Measurements from ENCODE around the gene SPTLC2. TPM values are rescaled to one million over a fixed set of nuclear protein-coding genes. Genes with fewer than 3 reads are reported as not detected.
A peak's percentile ranks its signal among the peaks of the same experiment; 100 is the strongest.

Gene SPTLC2
- total and polyA plus RNA-seq, 2 of the 13 experiments (the other 11 are each of a cell fraction or from before 2014, with no cell fraction given) = 17.4 to 17.5 TPM

DNA sequence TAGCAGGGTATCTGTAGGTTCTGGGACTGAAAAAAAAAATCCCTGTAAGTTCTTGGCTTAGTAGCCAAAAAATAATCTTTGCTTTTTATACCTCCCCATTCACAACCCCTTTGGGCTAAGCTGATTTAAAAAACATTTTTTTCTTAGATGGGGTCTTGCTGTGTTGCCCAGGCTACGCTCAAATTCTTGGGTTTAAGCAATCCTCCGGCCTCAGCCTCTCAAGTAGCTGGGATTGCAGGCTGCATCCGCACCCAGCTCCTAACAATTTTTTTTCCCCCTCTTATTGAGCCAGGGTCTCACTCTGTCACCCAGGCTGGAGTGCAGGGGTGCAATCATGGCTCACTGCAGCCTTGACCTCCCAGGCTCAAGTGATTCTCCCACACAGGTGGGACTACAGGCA is 108.7 kb downstream of the SPTLC2 start:
- CTCF ChIA-PET (ENCODE audit: low intra/inter-chr PET ratio, low total read pairs) = no interaction called here
- FAIRE-seq (no peak), DNase-seq (ENCODE audit: low spot score) (no peak), ATAC-seq (no peak; the same call in 2 of the 3 replicates)
- no TSS peak for BruUV-seq (replicated peaks)
- Histone ChIP-seq H3K9me3 (ENCODE audit: low read length) (no peaks in the 10 kb centered on the region), H3K27me3 (ENCODE audit: control insufficient read depth in 1 of 2, insufficient read depth in 2 of 2, low read length in 2 of 2) (no peaks in the 10 kb centered on the region), H4K20me1 (ENCODE audit: insufficient read depth, low read length) (no peaks in the 10 kb centered on the region), H3K4me2 (ENCODE audit: low read depth, low read length) (0 out of 2 replicates have a peak overlapping the region, but pooled peaks have one; percentile 5), H2AFZ (ENCODE audit: low read length) (no peak overlapping the region), H3K79me2 (ENCODE audit: insufficient read depth, low read length) (no peaks in the 10 kb centered on the region), H3K36me3 (replicated peaks in 1 of 2; ENCODE audit: control insufficient read depth in 1 of 2, insufficient read depth in 2 of 2, low read length in 2 of 2) (peaks cover 4 to 16% of the 10 kb centered on the region in 2 experiments; a peak in 3 of 5 replicates), H3K4me1 (ENCODE audit: insufficient read depth, low read length) (peaks cover 49% of the 10 kb centered on the region), H3K27ac (ENCODE audit: extremely low read length, insufficient read depth, low read length) (peak overlapping the region; percentile 62), H3K9ac (ENCODE audit: insufficient read depth, low read depth, low read length) (0 out of 2 replicates have a peak overlapping the region, but pooled peaks have one; percentile 19), H3K4me3 (replicated peaks in 1 of 3; ENCODE audit: insufficient read depth in 1 of 3, low read depth in 2 of 3, low read length in 3 of 3) (no peak overlapping the region)
- 96% methylated on average over 3 of the region's 3 CpGs for WGBS (ENCODE audit: low lambda C conversion rate)
- intact Hi-C loops (cut with micrococcal nuclease; ENCODE audit: unreplicated experiment) (no loop called here), in situ Hi-C loops (cut with HindIII; ENCODE audit: extremely low pct_ligation_motif_present, low pct_unique_long_range_greater_than_20kb) (no loop called here)
- POLR2A ChIA-PET = interaction anchor here (1.0 to 2.9 kb wide), 4 partner anchors 9 to 50 kb away, joined by 6 to 22 read pairs (median 6); partner anchors contain the start of genes ISM2 and VIPAS39
- TF ChIP-seq GMEB2 (CRISPR knock-in tag; IDR thresholded peaks at IDR 0.05; ENCODE audit: low read depth) (no peak), ZNF280B (CRISPR knock-in tag; IDR thresholded peaks at IDR 0.05; ENCODE audit: borderline replicate concordance) (no peak), ZNF121 (CRISPR knock-in tag; IDR thresholded peaks at IDR 0.05) (peak; percentile 87), ZEB1 (IDR thresholded peaks at IDR 0.05; ENCODE audit: insufficient replicate concordance, low read depth) (no peak)
- TF ChIP-seq, protein P1, sequence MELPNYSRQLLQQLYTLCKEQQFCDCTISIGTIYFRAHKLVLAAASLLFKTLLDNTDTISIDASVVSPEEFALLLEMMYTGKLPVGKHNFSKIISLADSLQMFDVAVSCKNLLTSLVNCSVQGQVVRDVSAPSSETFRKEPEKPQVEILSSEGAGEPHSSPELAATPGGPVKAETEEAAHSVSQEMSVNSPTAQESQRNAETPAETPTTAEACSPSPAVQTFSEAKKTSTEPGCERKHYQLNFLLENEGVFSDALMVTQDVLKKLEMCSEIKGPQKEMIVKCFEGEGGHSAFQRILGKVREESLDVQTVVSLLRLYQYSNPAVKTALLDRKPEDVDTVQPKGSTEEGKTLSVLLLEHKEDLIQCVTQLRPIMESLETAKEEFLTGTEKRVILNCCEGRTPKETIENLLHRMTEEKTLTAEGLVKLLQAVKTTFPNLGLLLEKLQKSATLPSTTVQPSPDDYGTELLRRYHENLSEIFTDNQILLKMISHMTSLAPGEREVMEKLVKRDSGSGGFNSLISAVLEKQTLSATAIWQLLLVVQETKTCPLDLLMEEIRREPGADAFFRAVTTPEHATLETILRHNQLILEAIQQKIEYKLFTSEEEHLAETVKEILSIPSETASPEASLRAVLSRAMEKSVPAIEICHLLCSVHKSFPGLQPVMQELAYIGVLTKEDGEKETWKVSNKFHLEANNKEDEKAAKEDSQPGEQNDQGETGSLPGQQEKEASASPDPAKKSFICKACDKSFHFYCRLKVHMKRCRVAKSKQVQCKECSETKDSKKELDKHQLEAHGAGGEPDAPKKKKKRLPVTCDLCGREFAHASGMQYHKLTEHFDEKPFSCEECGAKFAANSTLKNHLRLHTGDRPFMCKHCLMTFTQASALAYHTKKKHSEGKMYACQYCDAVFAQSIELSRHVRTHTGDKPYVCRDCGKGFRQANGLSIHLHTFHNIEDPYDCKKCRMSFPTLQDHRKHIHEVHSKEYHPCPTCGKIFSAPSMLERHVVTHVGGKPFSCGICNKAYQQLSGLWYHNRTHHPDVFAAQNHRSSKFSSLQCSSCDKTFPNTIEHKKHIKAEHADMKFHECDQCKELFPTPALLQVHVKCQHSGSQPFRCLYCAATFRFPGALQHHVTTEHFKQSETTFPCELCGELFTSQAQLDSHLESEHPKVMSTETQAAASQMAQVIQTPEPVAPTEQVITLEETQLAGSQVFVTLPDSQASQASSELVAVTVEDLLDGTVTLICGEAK (IDR thresholded peaks at IDR 0.05) = no peak
- TF ChIP-seq, protein P1 (CRISPR knock-in tag; IDR thresholded peaks at IDR 0.05) = no peak
- TF ChIP-seq, protein P2, sequence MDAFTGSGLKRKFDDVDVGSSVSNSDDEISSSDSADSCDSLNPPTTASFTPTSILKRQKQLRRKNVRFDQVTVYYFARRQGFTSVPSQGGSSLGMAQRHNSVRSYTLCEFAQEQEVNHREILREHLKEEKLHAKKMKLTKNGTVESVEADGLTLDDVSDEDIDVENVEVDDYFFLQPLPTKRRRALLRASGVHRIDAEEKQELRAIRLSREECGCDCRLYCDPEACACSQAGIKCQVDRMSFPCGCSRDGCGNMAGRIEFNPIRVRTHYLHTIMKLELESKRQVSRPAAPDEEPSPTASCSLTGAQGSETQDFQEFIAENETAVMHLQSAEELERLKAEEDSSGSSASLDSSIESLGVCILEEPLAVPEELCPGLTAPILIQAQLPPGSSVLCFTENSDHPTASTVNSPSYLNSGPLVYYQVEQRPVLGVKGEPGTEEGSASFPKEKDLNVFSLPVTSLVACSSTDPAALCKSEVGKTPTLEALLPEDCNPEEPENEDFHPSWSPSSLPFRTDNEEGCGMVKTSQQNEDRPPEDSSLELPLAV (CRISPR knock-in tag; conservative IDR thresholded peaks at IDR 0.05; ENCODE audit: low read depth) = no peak
- TF ChIP-seq, protein P3, sequence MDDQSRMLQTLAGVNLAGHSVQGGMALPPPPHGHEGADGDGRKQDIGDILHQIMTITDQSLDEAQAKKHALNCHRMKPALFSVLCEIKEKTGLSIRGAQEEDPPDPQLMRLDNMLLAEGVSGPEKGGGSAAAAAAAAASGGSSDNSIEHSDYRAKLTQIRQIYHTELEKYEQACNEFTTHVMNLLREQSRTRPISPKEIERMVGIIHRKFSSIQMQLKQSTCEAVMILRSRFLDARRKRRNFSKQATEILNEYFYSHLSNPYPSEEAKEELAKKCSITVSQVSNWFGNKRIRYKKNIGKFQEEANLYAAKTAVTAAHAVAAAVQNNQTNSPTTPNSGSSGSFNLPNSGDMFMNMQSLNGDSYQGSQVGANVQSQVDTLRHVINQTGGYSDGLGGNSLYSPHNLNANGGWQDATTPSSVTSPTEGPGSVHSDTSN (CRISPR knock-in tag; IDR thresholded peaks at IDR 0.05; ENCODE audit: borderline replicate concordance) = no peak
